Measurements from ENCODE around the gene VRK3.

VRK3 gene

GRCh38 chr19:49981603-49982593, 43.3 kb downstream of the VRK3 start:
- TF ChIP-seq CTCF (IDR thresholded peaks at IDR 0.05; ENCODE audit: borderline replicate concordance, insufficient read depth, low read depth, low read length), result no peak
- H3K4me3 ChIP-seq (ENCODE audit: low read depth, low read length), result no peak overlapping the region

GRCh38 chr19:49978324-49978723, 46.8 kb downstream of the VRK3 start:
- H3K4me3 ChIP-seq (ENCODE audit: low read depth, low read length), result no peak overlapping the region
- no peak for TF ChIP-seq CTCF (IDR thresholded peaks at IDR 0.05; ENCODE audit: borderline replicate concordance, insufficient read depth, low read depth, low read length)

- H3K4me3 ChIP-seq (ENCODE audit: low read depth, low read length), result no peak overlapping the region
- TF ChIP-seq CTCF (IDR thresholded peaks at IDR 0.05; ENCODE audit: borderline replicate concordance, insufficient read depth, low read depth, low read length), result no peak
Measured at GRCh38 chr19:49977881-49978280, 47.3 kb downstream of the VRK3 start.

- H3K4me3 ChIP-seq (ENCODE audit: low read depth, low read length), result no peak overlapping the region
- TF ChIP-seq CTCF (IDR thresholded peaks at IDR 0.05; ENCODE audit: borderline replicate concordance, insufficient read depth, low read depth, low read length), result no peak
Measured at GRCh38 chr19:49977076-49977475, 48.1 kb downstream of the VRK3 start.

- TF ChIP-seq CTCF (IDR thresholded peaks at IDR 0.05; ENCODE audit: borderline replicate concordance, insufficient read depth, low read depth, low read length), result no peak
- no peak overlapping the region for H3K4me3 ChIP-seq (ENCODE audit: low read depth, low read length)
Measured at GRCh38 chr19:49976496-49976895, 48.7 kb downstream of the VRK3 start.

- H3K4me3 ChIP-seq (ENCODE audit: low read depth, low read length), result no peak overlapping the region
Measured at GRCh38 chr19:49975051-49975450, 50.1 kb downstream of the VRK3 start.

More at GRCh38 chr19:49975051-49975450, 50.1 kb downstream of the VRK3 start:
- no peak for TF ChIP-seq CTCF (IDR thresholded peaks at IDR 0.05; ENCODE audit: borderline replicate concordance, insufficient read depth, low read depth, low read length)

All from GM12875 (cell line).